ENCODE data around the gene POLR1E. TPM values are rescaled to one million over a fixed set of nuclear protein-coding genes. Genes with fewer than 3 reads are reported as not detected.

POLR1E gene
- total and polyA plus RNA-seq, 2 donors (not counting 3 experiments of a cell fraction or from before 2014, with no cell fraction given): 9.0 to 21.2 TPM

DNA sequence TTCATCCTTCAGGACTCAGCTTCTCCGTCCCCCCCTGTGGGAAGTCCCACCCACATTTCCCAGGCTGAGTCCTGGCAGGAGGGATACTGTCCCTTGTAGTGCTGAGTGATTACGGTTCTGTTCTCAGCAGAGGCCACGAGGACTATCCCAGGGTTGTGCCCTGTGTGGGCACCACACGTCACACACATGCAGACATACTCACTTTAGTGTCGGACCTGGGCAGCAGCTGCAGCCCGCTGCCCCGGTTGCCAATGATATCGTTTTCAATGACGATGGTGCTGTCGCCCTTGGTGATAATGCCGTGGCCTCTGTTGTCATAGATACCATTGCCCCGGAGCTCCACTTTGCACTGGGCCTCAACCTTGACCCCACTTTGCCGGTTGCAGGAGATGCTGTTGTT lies 32.2 kb downstream of the POLR1E start:
- ChIA-PET CTCF (no interaction called here), POLR2A (no interaction called here)
- H3K79me2 ChIP-seq (ENCODE audit: control insufficient read depth, insufficient read depth, low read length): no peaks in the 10 kb centered on the region
- TF ChIP-seq MYC (IDR thresholded peaks at IDR 0.05; ENCODE audit: low read depth, low read length) (no peak), POLR2A (IDR thresholded peaks at IDR 0.05; ENCODE audit: low read depth, low read length) (no peak), EZH2 (IDR thresholded peaks at IDR 0.05; ENCODE audit: borderline replicate concordance, low read depth, low read length, severe bottlenecking) (no peak), POLR2AphosphoS5 (IDR thresholded peaks at IDR 0.05; ENCODE audit: insufficient read depth, low read depth, low read length) (no peak), FOS (IDR thresholded peaks at IDR 0.05; ENCODE audit: borderline replicate concordance, insufficient read depth, low read length) (no peak), JUN (IDR thresholded peaks at IDR 0.05; ENCODE audit: borderline replicate concordance, insufficient read depth, insufficient read length, low read depth) (no peak), GATA2 (IDR thresholded peaks at IDR 0.05; ENCODE audit: insufficient read depth, insufficient read length, low read depth, low read length) (no peak)
- TF ChIP-seq, protein P1, sequence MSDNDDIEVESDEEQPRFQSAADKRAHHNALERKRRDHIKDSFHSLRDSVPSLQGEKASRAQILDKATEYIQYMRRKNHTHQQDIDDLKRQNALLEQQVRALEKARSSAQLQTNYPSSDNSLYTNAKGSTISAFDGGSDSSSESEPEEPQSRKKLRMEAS (IDR thresholded peaks at IDR 0.05; ENCODE audit: insufficient read depth, insufficient read length): no peak
- TF ChIP-seq, protein P2, sequence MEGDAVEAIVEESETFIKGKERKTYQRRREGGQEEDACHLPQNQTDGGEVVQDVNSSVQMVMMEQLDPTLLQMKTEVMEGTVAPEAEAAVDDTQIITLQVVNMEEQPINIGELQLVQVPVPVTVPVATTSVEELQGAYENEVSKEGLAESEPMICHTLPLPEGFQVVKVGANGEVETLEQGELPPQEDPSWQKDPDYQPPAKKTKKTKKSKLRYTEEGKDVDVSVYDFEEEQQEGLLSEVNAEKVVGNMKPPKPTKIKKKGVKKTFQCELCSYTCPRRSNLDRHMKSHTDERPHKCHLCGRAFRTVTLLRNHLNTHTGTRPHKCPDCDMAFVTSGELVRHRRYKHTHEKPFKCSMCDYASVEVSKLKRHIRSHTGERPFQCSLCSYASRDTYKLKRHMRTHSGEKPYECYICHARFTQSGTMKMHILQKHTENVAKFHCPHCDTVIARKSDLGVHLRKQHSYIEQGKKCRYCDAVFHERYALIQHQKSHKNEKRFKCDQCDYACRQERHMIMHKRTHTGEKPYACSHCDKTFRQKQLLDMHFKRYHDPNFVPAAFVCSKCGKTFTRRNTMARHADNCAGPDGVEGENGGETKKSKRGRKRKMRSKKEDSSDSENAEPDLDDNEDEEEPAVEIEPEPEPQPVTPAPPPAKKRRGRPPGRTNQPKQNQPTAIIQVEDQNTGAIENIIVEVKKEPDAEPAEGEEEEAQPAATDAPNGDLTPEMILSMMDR (IDR thresholded peaks at IDR 0.05; ENCODE audit: extremely low read depth in 1 of 2, insufficient read depth in 1 of 2, low read depth in 1 of 2, low read length in 2 of 2): no peak
- FAIRE-seq: no peak
- no peak overlapping the region for H3K4me2 ChIP-seq (ENCODE audit: insufficient read depth, low read length)
- H3K36me3 ChIP-seq (ENCODE audit: control insufficient read depth in 2 of 2, extremely low read depth in 1 of 2, insufficient read depth in 2 of 2, low read length in 2 of 2): peaks cover 4 to 18% of the 10 kb centered on the region in 2 experiments
- no peak overlapping the region for H3K4me3 ChIP-seq (replicated peaks in 1 of 3; ENCODE audit: insufficient read depth in 1 of 3, low read depth in 1 of 3, low read length in 3 of 3)
- no peak overlapping the region for H2AFZ ChIP-seq (ENCODE audit: low read depth, low read length)
- no peaks in the 10 kb centered on the region for H3K9me3 ChIP-seq (replicated peaks; ENCODE audit: control insufficient read depth, insufficient read depth, low read length)
- BruUV-seq (replicated peaks): no TSS peak
- H3K4me1 ChIP-seq (ENCODE audit: control insufficient read depth, extremely low read depth, insufficient read depth, low read length): no peaks in the 10 kb centered on the region
- intact Hi-C loops (cut with micrococcal nuclease): no loop called here
- dilution Hi-C loops (cut with MboI; ENCODE audit: extremely low pct_ligation_motif_present, low sequenced_read_pairs): no loop called here
- no peaks in the 10 kb centered on the region for H3K27me3 ChIP-seq (ENCODE audit: control insufficient read depth in 2 of 2, insufficient read depth in 2 of 2, low read length in 2 of 2)
- H4K20me1 ChIP-seq (replicated peaks; ENCODE audit: control insufficient read depth, extremely low read depth, insufficient read depth, low read length): no peaks in the 10 kb centered on the region
- no peaks in the 10 kb centered on the region for H3K9me1 ChIP-seq (replicated peaks; ENCODE audit: control insufficient read depth, extremely low read depth, insufficient read depth, low read length)
- H3K27ac ChIP-seq (ENCODE audit: insufficient read depth, low read depth, low read length): no peak overlapping the region
- DNase-seq (ENCODE audit: low read depth, low spot score): no peak
- H3K9ac ChIP-seq (replicated peaks; ENCODE audit: extremely low read depth, insufficient read depth, low read length): no peak overlapping the region
